RCC 7860 (cell line): Measurements from ENCODE around the gene PGM5.

Experiments
- DNase-seq: peaks from one replicate; pipeline ENCODE4 v3.0.0-alpha.2; 2015; ENCODE audit warnings: low spot score
- FAIRE-seq: peaks from 2 replicates; lab custom pipeline; 2012; peaks lifted over from hg19 to GRCh38; lab: Jason Lieb, UNC

The PGM5 gene

GRCh38 chr9:68567565-68567964 is 211.2 kb downstream of the PGM5 start:
- FAIRE-seq = no peak

DNA sequence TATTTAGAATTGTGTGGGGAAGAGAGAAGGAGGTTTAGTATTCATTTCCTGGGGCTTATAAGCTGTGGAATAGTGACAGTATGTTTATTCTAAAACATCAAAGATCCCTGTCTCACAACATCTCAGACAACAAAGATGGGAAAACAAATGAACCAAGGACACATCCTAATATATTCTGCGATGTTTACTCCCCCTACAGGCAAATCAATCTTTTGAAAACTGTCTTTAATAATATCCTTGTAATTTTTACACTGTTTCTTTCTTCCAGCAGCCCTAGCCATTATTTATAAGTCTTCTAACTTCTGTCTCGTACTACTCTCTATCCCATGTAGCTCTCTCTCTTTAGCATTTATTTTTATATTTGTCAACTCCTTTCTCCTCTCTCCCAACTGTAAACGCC is 217.7 kb downstream of the PGM5 start:
- DNase-seq (no peak), FAIRE-seq (no peak)

More at GRCh38 chr9:68567565-68567964, 211.2 kb downstream of the PGM5 start:
- DNase-seq = no peak

DNA sequence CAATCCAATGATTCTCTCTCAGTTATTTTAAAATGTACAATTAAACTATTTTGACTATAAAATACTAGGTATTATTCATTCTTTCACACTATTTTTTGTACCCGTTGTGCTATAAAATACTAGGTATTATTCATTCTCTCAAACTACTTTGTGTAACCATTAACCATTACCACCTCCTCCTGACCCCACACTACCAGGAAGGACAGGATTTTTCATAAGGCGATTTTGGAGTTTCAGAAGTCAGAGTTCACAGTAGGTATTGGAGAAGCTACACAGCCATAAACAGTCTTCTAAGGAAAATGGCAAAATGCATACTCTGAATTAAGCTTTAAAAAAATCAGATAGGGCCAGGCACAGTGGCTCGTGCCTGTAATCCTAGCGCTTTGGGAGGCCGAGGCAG is 219.4 kb downstream of the PGM5 start:
- no peak for FAIRE-seq
- no peak for DNase-seq

- DNase-seq = no peak
- no peak for FAIRE-seq
Measured at GRCh38 chr9:68577774-68578591, 221.6 kb downstream of the PGM5 start.
